ENCODE results near the gene IP6K2.
A peak's percentile ranks its signal among the peaks of the same experiment; 100 is the strongest.

IP6K2 gene

DNA sequence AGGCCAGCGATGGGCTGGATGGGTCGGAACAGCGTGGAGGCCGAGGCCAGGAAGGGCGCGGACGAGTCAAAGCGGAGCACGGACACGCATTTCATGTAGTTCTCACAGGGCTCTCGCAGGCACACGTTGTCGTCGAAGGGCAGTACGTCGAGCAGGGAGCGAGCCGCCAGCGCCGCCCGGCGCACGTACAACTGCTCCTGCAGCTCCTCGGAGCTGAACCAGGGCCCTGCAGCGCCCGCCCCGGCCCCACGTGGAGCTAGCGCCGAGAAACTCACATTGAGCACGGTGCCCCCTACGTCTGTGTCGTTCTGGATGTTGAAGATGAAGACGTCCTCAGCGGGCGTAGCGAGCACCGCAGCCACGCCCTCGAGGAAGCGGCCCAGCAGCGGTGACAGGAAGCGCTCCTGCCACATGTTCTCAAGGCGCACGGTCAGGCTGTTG lies 60.2 kb downstream of the IP6K2 start:
- H3K27ac Mint-ChIP-seq: peak overlapping the region; percentile 58
- DNase-seq (ENCODE audit: low spot score in 2 of 2): no peak
- H3K9me3 Mint-ChIP-seq: no peaks in the 10 kb centered on the region
- H3K27me3 Mint-ChIP-seq: no peaks in the 10 kb centered on the region
- peak; percentile 7 for ATAC-seq (ENCODE audit: low read depth)
- peaks cover 19% of the 10 kb centered on the region for H3K4me1 Mint-ChIP-seq
- peak overlapping the region; percentile 83 for H3K4me3 Mint-ChIP-seq
- no peaks in the 10 kb centered on the region for H3K36me3 Mint-ChIP-seq

DNA sequence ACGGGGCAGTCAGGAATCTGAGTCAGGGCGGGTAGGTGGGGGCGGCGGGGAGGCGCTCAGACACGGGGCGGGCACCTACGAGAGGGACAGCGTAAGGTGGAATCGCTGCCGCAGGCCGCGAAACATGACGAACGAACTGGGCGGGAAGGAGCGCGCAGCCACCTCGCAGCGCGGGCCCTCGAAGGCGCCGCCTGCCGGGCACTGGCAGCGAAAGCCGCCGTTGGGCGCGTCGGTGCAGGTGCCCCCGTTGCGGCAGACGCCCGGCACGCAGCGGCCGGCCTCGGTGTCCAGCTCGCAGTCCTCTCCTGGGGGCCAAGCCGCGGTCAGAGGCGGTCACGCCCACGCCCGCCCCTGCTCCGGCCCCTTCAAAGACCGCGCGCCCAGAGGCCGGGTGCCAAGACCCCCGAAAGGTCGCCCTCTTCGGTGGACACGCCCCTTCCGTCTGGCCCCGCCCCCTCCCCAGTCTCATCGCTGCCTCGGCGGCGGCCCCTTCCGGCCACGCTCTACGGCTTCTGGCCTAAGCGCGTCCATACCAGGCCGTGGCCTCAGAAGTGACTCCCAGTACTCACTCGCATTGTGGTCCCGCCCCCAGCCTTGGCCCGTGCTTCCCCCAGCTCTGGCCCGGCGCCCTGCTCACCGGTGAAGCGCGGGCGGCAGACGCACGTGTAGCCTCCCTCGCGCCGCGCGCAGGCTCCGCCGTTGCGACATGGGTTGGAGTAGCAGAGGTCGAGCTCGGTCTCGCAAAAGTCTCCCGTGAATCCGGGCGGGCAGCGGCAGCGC lies 60.8 kb downstream of the IP6K2 start:
- Mint-ChIP-seq H3K9me3 (no peaks in the 10 kb centered on the region), H3K4me1 (peaks cover 19% of the 10 kb centered on the region), H3K27me3 (no peaks in the 10 kb centered on the region), H3K27ac (peak overlapping the region; percentile 68), H3K36me3 (no peaks in the 10 kb centered on the region), H3K4me3 (peak overlapping the region; percentile 83)
- DNase-seq (ENCODE audit: low spot score in 2 of 2) (peak; percentile 83 to 88), ATAC-seq (ENCODE audit: low read depth) (peak; percentile 82)

DNA sequence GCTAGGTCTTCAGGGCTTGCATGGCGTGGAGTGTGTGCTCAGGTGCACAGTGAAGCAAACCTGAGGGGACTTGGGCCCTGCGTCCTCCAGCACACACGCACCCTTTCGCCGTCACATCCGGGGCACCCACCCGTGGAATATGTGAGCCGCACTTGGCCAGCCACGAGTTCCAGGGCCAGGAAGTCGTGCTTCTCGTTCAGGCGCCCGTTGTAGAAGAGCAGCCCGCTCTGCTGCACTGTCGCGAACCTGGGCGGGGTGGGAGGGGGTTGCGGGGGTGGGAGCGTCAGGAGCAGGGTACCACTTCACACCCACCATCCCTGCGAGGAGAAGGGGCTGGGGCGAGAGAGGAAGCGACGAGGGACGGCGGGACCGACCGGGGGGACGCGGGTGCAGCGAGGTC lies 61.4 kb downstream of the IP6K2 start:
- DNase-seq (ENCODE audit: low spot score in 2 of 2) (no peak), ATAC-seq (ENCODE audit: low read depth) (peak; percentile 48)
- H3K4me1 Mint-ChIP-seq: peaks cover 19% of the 10 kb centered on the region
- H3K27ac Mint-ChIP-seq: peak overlapping the region; percentile 68
- peak overlapping the region; percentile 81 for H3K4me3 Mint-ChIP-seq
- H3K27me3 Mint-ChIP-seq: no peaks in the 10 kb centered on the region
- H3K36me3 Mint-ChIP-seq: no peaks in the 10 kb centered on the region
- H3K9me3 Mint-ChIP-seq: no peaks in the 10 kb centered on the region

DNA sequence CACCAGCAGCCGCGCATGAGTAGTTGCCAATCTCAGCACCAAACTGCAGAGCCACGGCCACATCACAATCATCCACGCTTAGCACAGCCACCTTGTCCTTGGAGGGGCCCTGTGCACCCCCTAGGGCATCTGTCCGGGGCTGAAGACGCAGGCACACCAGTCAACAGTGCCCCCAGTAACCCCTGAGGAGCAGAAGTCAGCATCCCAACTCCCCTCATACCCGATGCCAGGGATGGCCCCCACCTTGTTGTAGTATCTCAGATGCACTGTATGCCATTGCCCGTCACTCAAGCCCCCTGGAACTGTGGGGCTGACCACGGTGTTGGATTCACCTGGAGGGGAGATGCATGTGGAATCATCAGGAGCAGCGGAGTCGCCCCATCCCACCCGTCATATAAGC lies 62.0 kb downstream of the IP6K2 start:
- Mint-ChIP-seq H3K27ac (peak overlapping the region; percentile 68), H3K4me3 (peak overlapping the region; percentile 81), H3K4me1 (peaks cover 19% of the 10 kb centered on the region), H3K36me3 (no peaks in the 10 kb centered on the region), H3K27me3 (no peaks in the 10 kb centered on the region), H3K9me3 (no peaks in the 10 kb centered on the region)
- no peak for DNase-seq (ENCODE audit: low spot score in 2 of 2)
- ATAC-seq (ENCODE audit: low read depth): no peak

- DNase-seq (ENCODE audit: low spot score in 2 of 2) (no peak), ATAC-seq (ENCODE audit: low read depth) (no peak)
- peaks cover 19% of the 10 kb centered on the region for H3K4me1 Mint-ChIP-seq
- H3K4me3 Mint-ChIP-seq: no peak overlapping the region
- no peaks in the 10 kb centered on the region for H3K36me3 Mint-ChIP-seq
- H3K27ac Mint-ChIP-seq: no peak overlapping the region
- H3K9me3 Mint-ChIP-seq: no peaks in the 10 kb centered on the region
- H3K27me3 Mint-ChIP-seq: no peaks in the 10 kb centered on the region
Observed at GRCh38 chr3:48652923-48653715, 63.9 kb downstream of the IP6K2 start.

DNA sequence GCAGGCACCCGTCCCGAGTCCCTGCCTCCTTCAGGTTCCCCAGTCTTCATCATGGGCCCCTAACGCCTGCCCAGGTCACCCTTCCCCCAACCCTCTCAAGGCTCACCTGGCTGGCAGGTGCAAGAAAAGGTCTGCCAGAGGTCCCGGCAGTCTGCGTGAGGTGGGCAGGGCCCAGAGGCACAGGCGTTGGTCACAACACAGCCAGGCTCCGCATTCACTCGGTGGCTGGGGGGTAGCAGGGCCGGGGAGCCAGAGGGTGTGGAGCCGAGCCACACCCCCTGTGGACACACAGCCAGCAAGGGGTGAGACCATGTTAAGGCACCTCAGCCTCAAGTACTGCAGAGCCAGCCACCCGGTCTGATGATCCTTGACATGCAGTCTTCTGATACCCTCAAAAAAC lies 65.2 kb downstream of the IP6K2 start:
- DNase-seq (ENCODE audit: low spot score in 2 of 2) (no peak), ATAC-seq (ENCODE audit: low read depth) (no peak)
- Mint-ChIP-seq H3K27me3 (no peaks in the 10 kb centered on the region), H3K36me3 (peaks cover 1% of the 10 kb centered on the region), H3K9me3 (no peaks in the 10 kb centered on the region), H3K4me3 (no peak overlapping the region), H3K27ac (no peak overlapping the region), H3K4me1 (peaks cover 14% of the 10 kb centered on the region)

- H3K4me1 Mint-ChIP-seq: peaks cover 14% of the 10 kb centered on the region
- H3K36me3 Mint-ChIP-seq: peaks cover 1% of the 10 kb centered on the region
- H3K27me3 Mint-ChIP-seq: no peaks in the 10 kb centered on the region
- no peak overlapping the region for H3K27ac Mint-ChIP-seq
- H3K4me3 Mint-ChIP-seq: no peak overlapping the region
- ATAC-seq (ENCODE audit: low read depth) (no peak), DNase-seq (ENCODE audit: low spot score in 2 of 2) (no peak)
- no peaks in the 10 kb centered on the region for H3K9me3 Mint-ChIP-seq
Observed at GRCh38 chr3:48650723-48651122, 66.3 kb downstream of the IP6K2 start.

DNA sequence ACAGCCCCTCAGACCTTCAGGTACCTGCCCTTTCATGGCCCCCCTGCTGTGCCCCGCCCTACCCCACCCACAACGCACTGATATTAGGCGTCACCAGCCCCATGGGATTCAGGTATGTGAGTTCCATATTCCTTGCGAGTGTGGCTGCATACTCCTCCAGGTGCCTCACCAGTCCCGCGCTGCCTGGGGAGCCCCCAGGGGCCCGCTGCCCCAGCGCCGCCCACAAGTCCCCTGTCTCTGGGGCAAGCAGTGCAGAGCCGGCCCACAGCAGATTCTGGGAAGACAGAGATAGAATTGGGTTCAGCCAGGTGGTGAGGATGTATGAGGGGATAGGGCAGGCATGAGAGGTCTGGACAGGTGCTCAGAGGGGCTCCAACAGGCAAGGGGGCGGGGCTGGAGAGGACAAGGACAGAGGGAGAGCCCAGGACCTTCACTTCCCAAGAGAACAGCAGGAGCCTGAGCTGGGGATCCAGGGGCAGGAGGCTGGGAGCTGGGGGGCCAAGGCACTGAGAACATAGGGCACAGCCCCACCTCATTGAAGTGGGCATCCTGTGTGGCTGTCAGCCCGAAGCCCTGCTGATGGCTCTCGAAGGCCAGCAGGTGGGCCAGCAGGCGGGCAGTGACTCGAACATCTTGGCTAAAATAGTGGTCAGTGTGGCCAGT lies 68.7 kb downstream of the IP6K2 start:
- Mint-ChIP-seq H3K27ac (no peak overlapping the region), H3K9me3 (no peaks in the 10 kb centered on the region), H3K4me1 (peaks cover 3% of the 10 kb centered on the region), H3K36me3 (peaks cover 4% of the 10 kb centered on the region), H3K27me3 (no peaks in the 10 kb centered on the region), H3K4me3 (no peak overlapping the region)
- ATAC-seq (ENCODE audit: low read depth) (no peak), DNase-seq (ENCODE audit: low spot score in 2 of 2) (no peak)

DNA sequence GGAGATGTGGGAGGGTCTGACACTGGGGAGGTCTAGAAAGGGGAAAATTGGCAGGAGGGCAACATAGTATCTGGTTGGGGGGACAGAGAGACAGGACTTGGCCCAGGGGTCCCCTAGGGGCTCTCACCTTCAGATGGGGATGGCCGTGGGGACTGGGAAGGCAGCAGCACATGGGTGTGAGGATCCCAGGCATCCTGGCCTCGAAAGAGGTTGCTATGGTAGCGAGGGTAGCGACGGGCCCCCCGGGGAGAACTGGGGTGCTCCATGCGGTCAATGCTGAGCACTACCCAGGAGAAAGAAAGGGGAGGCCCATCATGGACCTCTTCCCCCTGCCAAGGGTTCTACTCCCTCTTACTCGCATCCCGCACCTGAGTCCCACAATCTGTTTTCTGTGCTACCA lies 69.3 kb downstream of the IP6K2 start:
- ATAC-seq (ENCODE audit: low read depth) (no peak), DNase-seq (ENCODE audit: low spot score in 2 of 2) (no peak)
- Mint-ChIP-seq H3K4me3 (no peak overlapping the region), H3K27me3 (no peaks in the 10 kb centered on the region), H3K27ac (no peak overlapping the region), H3K36me3 (peaks cover 4% of the 10 kb centered on the region), H3K9me3 (no peaks in the 10 kb centered on the region), H3K4me1 (no peaks in the 10 kb centered on the region)

DNA sequence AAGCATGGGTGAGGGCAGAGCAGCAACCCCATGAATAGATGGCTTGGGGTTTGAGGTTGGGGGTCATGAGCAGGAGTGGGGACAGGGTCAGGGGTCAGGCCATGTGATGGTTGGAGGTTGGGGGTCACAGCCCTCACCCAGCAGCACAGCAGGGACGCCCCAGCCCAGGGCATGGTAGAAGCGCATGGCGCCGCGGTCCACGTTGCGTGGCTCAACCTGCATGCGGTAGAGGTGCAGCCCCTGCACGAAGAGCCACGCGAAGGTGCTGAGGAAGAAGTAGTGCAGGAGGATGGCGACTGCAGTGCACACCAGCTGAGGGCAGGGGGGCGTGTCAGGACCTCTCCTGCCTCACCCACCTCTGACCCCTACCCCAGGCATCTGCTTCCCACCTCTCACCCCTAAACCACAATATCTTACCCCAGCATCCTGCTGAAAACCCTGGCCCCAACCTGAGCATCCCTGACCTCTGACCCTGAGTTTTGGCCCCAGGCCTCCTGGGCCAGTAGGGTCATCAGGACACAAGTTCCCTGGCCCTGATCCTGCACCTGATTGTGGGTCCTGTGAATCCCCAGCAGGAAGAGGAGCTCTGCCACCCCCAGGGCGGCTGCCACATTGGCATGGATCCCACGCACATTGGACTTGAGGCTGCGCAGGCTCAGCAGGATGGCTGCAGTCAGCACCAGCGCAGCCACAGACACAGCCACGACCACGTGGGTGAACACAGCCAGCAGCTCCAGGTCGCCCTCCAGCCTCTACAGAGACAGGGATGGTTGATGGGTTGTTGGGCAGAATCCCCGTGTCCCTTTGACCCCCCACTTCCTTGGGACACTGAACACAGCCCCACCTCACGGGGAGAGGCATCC lies 71.9 kb downstream of the IP6K2 start:
- Mint-ChIP-seq H3K27ac (no peak overlapping the region), H3K4me3 (no peak overlapping the region), H3K4me1 (no peaks in the 10 kb centered on the region), H3K9me3 (no peaks in the 10 kb centered on the region), H3K27me3 (peaks cover 3% of the 10 kb centered on the region), H3K36me3 (peaks cover 8% of the 10 kb centered on the region)
- DNase-seq (ENCODE audit: low spot score in 2 of 2): no peak
- ATAC-seq (ENCODE audit: low read depth): no peak

DNA sequence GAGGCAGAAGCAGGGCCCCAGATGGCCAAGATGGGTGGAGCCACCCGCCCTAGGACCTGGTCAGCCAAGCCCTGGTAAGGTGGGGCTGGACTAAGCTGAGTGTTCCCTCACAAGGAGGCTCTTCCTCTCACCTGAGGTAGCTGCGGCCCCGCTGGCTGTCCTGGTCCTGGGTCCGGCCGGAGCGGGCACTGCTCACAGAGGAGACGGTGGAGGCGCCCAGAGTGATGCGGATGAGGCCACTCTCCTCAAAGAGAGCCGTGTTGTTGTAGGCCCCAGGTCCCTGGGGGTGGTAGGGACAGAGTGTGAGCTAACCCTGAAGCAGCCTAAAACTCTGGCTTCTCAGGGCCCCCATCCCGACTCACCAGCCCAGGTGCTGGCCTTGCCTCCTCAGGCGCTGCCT lies 74.4 kb downstream of the IP6K2 start:
- Mint-ChIP-seq H3K36me3 (peaks cover 8% of the 10 kb centered on the region), H3K9me3 (no peaks in the 10 kb centered on the region), H3K4me3 (no peak overlapping the region), H3K27me3 (peaks cover 3% of the 10 kb centered on the region), H3K4me1 (no peaks in the 10 kb centered on the region), H3K27ac (no peak overlapping the region)
- DNase-seq (ENCODE audit: low spot score in 2 of 2): no peak
- no peak for ATAC-seq (ENCODE audit: low read depth)

GRCh38 chr3:48641396-48641795 lies 75.6 kb downstream of the IP6K2 start:
- Mint-ChIP-seq H3K27me3 (peaks cover 3% of the 10 kb centered on the region), H3K4me1 (no peaks in the 10 kb centered on the region), H3K4me3 (no peak overlapping the region), H3K9me3 (no peaks in the 10 kb centered on the region), H3K36me3 (peaks cover 7% of the 10 kb centered on the region), H3K27ac (no peak overlapping the region)
- DNase-seq (ENCODE audit: low spot score in 2 of 2) (no peak), ATAC-seq (ENCODE audit: low read depth) (no peak)

- Mint-ChIP-seq H3K9me3 (no peaks in the 10 kb centered on the region), H3K27ac (no peak overlapping the region), H3K36me3 (peaks cover 7% of the 10 kb centered on the region), H3K4me3 (no peak overlapping the region), H3K4me1 (no peaks in the 10 kb centered on the region), H3K27me3 (peaks cover 3% of the 10 kb centered on the region)
- ATAC-seq (ENCODE audit: low read depth) (no peak), DNase-seq (ENCODE audit: low spot score in 2 of 2) (no peak)
Observed at GRCh38 chr3:48639944-48640606, 76.9 kb downstream of the IP6K2 start.

All from memory B cell (primary cell).